ENCODE results near the gene RAPGEF5.

The RAPGEF5 gene

GRCh38 chr7:22220941-22221340, 136.0 kb downstream of the RAPGEF5 start:
- Histone ChIP-seq H3K27ac (peak overlapping the region; percentile 70), H3K4me3 (ENCODE audit: low read depth, low read length) (no peak overlapping the region), H3K27me3 (replicated peaks) (no peaks in the 10 kb centered on the region), H3K36me3 (replicated peaks) (no peaks in the 10 kb centered on the region)
- TF ChIP-seq CTCF (IDR thresholded peaks at IDR 0.05; ENCODE audit: low read depth, low read length, missing control alignments) = no peak
- peak; percentile 65 for DNase-seq
- in situ Hi-C loops (cut with HindIII; ENCODE audit: low pct_ligation_motif_present, low sequenced_read_pairs) = no loop called here

- no peaks in the 10 kb centered on the region for H3K36me3 ChIP-seq (replicated peaks)
- in situ Hi-C loops (cut with HindIII; ENCODE audit: low pct_ligation_motif_present, low sequenced_read_pairs) = no loop called here
- H3K27me3 ChIP-seq (replicated peaks) = no peaks in the 10 kb centered on the region
- no peak for TF ChIP-seq CTCF (IDR thresholded peaks at IDR 0.05; ENCODE audit: low read depth, low read length, missing control alignments)
- peak overlapping the region; percentile 70 for H3K27ac ChIP-seq
- H3K4me3 ChIP-seq (ENCODE audit: low read depth, low read length) = no peak overlapping the region
- DNase-seq = peak; percentile 35
Observed at GRCh38 chr7:22219739-22220493, 137.0 kb downstream of the RAPGEF5 start.

GRCh38 chr7:22219036-22219435, 137.9 kb downstream of the RAPGEF5 start:
- Histone ChIP-seq H3K27ac (no peak overlapping the region), H3K27me3 (replicated peaks) (no peaks in the 10 kb centered on the region), H3K36me3 (replicated peaks) (no peaks in the 10 kb centered on the region), H3K4me3 (ENCODE audit: low read depth, low read length) (no peak overlapping the region)
- DNase-seq = peak; percentile 51
- no peak for TF ChIP-seq CTCF (IDR thresholded peaks at IDR 0.05; ENCODE audit: low read depth, low read length, missing control alignments)
- in situ Hi-C loops (cut with HindIII; ENCODE audit: low pct_ligation_motif_present, low sequenced_read_pairs) = no loop called here

GRCh38 chr7:22216832-22217475, 140.0 kb downstream of the RAPGEF5 start:
- no peak for TF ChIP-seq CTCF (IDR thresholded peaks at IDR 0.05; ENCODE audit: low read depth, low read length, missing control alignments)
- H3K4me3 ChIP-seq (ENCODE audit: low read depth, low read length) = no peak overlapping the region
- no peaks in the 10 kb centered on the region for H3K27me3 ChIP-seq (replicated peaks)
- no peak overlapping the region for H3K27ac ChIP-seq
- no peaks in the 10 kb centered on the region for H3K36me3 ChIP-seq (replicated peaks)
- DNase-seq = no peak
- in situ Hi-C loops (cut with HindIII; ENCODE audit: low pct_ligation_motif_present, low sequenced_read_pairs) = no loop called here

GRCh38 chr7:22216309-22216708, 140.6 kb downstream of the RAPGEF5 start:
- DNase-seq = no peak
- in situ Hi-C loops (cut with HindIII; ENCODE audit: low pct_ligation_motif_present, low sequenced_read_pairs) = no loop called here
- Histone ChIP-seq H3K27ac (no peak overlapping the region), H3K36me3 (replicated peaks) (no peaks in the 10 kb centered on the region), H3K4me3 (ENCODE audit: low read depth, low read length) (no peak overlapping the region), H3K27me3 (replicated peaks) (no peaks in the 10 kb centered on the region)
- no peak for TF ChIP-seq CTCF (IDR thresholded peaks at IDR 0.05; ENCODE audit: low read depth, low read length, missing control alignments)

Data from brain microvascular endothelial cell (primary cell).